NCI-H2196 (cell line): Measurements from ENCODE around the gene FAM120B.
"Not testable (repeated sequence)": the region's sequence is repeated elsewhere in the genome, so short reads cannot be mapped to it uniquely, and the experiment has no call there.

Experiments used
- DNase-seq: peaks from one replicate; lab custom pipeline; 2025; ENCODE audit not compliant: unreplicated experiment; lab: John Stamatoyannopoulos, UW

FAM120B gene

DNA sequence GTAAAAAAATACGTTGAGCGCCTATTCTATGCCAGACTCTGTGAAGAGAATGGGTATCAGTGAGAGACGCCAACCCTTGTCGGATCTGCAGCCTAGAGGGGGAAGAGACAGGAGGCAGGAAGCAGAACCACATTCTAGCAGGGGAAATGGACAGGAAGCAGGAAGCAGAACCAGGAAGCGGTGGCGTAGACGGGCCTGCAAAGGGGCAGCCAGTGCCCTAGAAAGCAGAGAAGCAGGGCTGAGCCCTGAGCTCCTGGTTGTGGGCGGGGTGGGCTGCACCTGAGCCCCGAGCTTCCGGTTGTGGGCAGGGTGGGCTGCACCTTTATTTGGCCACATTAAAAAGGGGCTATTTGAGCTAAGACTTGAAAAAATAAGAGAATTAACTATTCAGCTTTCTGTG, 71.9 kb downstream of the FAM120B start:
- no peak for DNase-seq

GRCh38 chr6:170381562-170381961, 75.0 kb downstream of the FAM120B start:
- DNase-seq: no peak

- DNase-seq: no peak
These were observed 77.0 kb downstream of the FAM120B start for GRCh38 chr6:170383466-170384035.

DNA sequence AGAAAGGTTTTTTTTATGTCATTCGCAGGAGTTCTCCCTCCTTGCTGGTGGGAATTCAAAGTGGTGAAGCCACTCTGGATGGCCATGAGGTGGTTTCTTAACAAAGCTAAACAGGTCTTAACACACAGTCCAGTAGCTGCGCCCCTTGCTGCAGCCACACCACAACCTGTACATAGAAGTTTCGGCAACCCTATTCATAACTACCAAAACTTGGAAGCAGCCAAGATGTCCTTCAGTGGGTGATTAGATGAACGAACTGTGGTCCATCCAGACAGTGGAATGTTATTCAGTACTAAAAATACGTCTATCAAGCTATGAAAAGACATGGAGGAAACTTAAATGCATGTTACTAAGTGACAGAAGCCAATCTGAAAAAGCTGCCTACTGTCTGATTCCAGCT, 78.9 kb downstream of the FAM120B start:
- no peak for DNase-seq

- no peak for DNase-seq
These were observed 81.6 kb downstream of the FAM120B start for GRCh38 chr6:170388113-170388512.

DNA sequence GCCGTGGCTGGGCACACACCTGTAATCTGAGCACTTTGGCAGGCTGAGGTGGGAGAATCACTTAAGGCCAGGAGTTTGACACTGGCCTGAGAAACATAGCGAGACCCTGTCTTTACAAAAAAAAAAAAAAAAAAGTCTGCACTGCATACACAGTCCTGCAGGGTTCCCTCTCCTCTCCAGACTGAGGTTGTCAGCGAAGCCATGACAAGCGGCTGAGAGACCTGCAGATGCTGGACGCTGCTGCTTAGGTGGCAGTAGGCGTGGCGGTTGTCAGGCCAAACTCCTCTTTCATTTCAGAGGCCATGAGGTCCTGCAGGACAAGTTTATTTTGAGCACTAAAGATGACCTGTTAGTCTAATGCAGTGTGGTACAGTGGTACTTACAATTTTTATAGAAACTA, 86.5 kb downstream of the FAM120B start:
- DNase-seq: no peak

GRCh38 chr6:170393807-170394399, 87.3 kb downstream of the FAM120B start:
- DNase-seq: no peak

DNA sequence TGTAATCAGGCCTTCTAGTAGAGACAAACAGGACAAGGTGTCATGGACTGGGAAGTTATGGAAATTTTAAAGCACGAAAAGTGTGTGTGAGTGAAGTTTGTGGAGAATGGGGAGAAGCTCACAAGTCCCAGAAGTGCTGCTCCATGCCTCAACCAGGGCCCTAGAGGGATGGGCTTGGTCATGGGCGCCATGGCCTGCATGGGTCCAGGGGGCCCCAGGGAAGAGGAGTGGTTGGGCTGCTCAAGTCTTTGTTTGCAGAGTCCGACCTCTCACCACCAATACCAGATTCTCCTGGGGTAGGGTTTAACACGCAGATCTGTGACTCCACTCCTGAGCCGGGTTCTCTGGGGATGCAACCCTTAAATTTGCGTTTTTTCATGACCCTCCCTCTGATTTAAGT, 88.4 kb downstream of the FAM120B start:
- no peak for DNase-seq

DNA sequence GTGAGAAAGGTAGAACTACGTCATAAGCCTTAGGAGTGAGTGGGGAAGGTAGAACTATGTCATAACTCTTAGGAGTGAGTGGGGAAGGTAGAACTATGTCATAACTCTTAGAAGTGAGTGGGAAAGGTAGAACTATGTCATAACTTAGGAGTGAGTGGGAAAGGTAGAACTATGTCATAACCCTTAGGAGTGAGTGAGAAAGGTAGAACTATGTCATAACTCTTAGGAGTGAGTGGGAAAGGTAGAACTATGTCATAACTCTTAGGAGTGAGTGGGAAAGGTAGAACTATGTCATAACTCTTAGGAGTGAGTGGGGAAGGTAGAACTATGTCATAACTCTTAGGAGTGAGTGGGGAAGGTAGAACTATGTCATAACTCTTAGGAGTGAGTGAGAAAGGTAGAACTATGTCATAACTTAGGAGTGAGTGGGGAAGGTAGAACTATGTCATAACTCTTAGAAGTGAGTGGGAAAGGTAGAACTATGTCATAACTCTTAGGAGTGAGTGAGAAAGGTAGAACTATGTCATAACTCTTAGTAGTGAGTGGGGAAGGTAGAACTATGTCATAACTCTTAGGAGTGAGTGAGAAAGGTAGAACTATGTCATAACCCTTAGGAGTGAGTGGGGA, 92.3 kb downstream of the FAM120B start:
- DNase-seq: not testable (repeated sequence)

DNA sequence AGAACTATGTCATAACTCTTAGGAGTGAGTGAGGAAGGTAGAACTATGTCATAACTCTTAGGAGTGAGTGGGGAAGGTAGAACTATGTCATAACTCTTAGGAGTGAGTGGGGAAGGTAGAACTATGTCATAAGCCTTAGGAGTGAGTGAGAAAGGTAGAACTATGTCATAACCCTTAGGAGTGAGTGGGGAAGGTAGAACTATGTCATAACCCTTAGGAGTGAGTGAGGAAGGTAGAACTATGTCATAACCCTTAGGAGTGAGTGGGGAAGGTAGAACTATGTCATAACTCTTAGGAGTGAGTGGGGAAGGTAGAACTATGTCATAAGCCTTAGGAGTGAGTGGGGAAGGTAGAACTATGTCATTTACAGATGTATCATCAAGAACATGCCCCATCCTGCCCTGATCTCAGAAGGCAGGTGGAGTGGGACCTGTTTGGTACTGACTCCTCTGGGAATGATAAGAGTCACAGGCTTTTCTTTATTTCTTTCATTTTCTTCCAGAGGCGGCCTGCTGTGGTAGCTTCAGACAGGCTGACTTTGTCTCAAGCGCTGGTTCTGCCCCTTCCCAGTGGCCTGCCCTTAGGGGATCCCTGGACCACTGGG, 93.5 kb downstream of the FAM120B start:
- not testable (repeated sequence) for DNase-seq

GRCh38 chr6:170402318-170403040, 95.9 kb downstream of the FAM120B start:
- DNase-seq: no peak

- no peak for DNase-seq
These were observed 96.9 kb downstream of the FAM120B start for GRCh38 chr6:170403451-170403850.

DNA sequence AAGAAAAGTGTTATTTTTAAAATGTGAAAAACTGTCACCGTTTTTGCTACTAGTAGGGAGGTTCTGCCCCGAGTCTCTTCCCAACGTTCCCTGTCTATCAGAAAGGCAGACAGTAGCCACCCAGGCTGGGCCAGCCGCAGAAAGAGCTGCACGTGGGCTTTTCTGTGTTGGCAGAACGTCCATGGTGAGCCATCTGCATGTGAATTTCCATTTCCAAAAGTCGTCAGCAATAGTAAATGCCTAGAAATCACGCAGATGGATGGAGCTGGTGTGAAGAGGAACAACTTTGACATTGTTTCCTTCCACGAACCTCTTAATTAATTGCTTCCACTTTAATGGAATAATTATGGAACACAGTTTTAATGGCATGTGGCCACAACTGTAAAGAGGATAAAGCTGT, 97.5 kb downstream of the FAM120B start:
- DNase-seq: no peak

GRCh38 chr6:170404697-170405096, 98.1 kb downstream of the FAM120B start:
- DNase-seq: no peak

DNA sequence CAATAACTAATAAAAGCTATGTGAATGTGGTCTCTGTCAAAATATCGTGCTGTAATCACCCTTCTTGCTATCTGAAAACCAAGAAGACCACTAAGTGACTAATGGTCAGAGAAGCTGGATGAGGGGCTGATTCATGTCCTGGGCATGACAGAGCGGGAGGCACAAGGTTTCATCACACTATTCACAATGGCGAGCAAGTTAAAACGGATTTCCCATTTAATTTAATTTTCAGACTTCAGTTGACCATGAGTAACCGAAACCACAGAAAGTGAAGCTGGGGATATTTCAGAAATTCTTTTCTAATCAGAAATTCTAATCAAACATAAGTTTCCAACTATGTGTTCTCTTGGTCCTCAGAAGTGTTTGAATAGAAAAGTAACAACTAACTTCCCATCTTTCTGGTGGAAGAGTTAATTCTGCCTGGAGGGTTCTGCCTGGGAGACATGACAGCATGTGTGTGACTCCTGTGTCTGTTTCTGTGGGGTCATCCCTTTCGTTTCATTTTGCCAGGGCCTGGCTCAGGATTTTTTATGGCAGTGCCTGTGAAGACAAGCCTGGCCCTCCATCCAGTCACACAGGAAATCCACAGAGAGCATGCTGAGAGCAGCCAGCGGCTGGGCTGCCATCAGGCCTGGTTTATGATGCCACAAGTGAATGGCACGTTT, 98.9 kb downstream of the FAM120B start:
- no peak for DNase-seq

- DNase-seq: no peak
These were observed 100.6 kb downstream of the FAM120B start for GRCh38 chr6:170407200-170407599.

DNA sequence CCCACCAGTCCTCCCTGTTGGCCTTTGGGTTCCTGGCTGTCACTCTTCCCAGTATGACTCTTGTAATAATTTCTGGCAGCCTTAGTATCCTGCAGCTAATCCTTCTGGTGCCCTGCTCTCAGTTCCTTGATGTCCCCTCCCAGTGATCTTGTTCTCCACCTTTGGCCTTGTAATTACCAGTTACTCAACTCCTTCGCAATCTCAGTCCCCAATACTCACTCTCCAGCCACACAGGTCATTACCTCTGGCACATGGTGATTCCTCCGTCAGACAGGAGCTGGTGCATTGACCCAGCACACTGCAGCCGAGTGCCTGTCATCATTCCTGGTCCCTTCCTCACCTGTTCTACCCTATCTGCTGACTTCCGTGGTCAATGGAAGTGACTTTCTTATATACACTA, 101.4 kb downstream of the FAM120B start:
- DNase-seq: no peak

- not testable (repeated sequence) for DNase-seq
These were observed 103.2 kb downstream of the FAM120B start for GRCh38 chr6:170409746-170410145.

DNA sequence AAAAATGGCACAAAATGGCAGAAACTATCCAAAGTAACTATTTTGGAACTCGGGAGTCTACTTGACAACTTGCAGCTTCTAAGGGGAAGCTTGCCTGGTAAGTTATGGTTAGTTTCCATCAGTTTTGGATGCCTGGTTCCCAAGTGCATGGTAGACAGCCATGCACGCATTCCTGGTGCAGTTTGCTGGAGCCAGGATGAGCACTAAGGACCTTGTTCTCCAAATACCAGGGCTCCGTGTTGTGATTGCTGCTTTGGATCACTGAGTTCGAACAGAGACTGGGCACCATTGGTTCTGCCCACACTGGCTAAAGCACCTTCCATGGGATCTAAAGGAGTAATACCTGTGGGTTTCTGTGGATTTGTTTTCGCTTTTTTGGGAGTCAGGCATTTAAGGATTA, 103.7 kb downstream of the FAM120B start:
- no peak for DNase-seq

- DNase-seq: no peak
These were observed 108.8 kb downstream of the FAM120B start for GRCh38 chr6:170415318-170415717.

GRCh38 chr6:170416303-170416702, 109.7 kb downstream of the FAM120B start:
- no peak for DNase-seq
